ENCODE data around the gene ZNF750. TPM values are rescaled to one million over a fixed set of nuclear protein-coding genes. Genes with fewer than 3 reads are reported as not detected.

ZNF750 gene
- total RNA-seq, 3 donors from 2014 or later, result not detected

- Histone ChIP-seq H3K36me3 (ENCODE audit: low read depth) (no peaks in the 10 kb centered on the region), H3K4me1 (ENCODE audit: low read depth) (peaks cover 25% of the 10 kb centered on the region), H3K4me3 (no peak overlapping the region), H3K9me3 (no peaks in the 10 kb centered on the region)
- intact Hi-C loops (cut with DNase I, micrococcal nuclease), result no loop called here
- peak in 1 of 3 donors; percentile 56 for DNase-seq
- no peak for TF ChIP-seq CTCF (IDR thresholded peaks at IDR 0.05)
- ATAC-seq, result no peak
Observed at GRCh38 chr17:82884341-82884969, 44.6 kb upstream of the ZNF750 start.

- no peaks in the 10 kb centered on the region for H3K9me3 ChIP-seq
- ATAC-seq (no peak), DNase-seq (peak in 1 of 3 donors; percentile 55)
- peaks cover 15% of the 10 kb centered on the region for H3K4me1 ChIP-seq (ENCODE audit: low read depth)
- no peak overlapping the region for H3K4me3 ChIP-seq
- intact Hi-C loops (cut with DNase I, micrococcal nuclease), result no loop called here
- no peaks in the 10 kb centered on the region for H3K36me3 ChIP-seq (ENCODE audit: low read depth)
- no peak for TF ChIP-seq CTCF (IDR thresholded peaks at IDR 0.05)
Observed at GRCh38 chr17:82883419-82884031, 43.7 kb upstream of the ZNF750 start.

- Histone ChIP-seq H3K4me1 (ENCODE audit: low read depth) (peaks cover 14% of the 10 kb centered on the region), H3K36me3 (ENCODE audit: low read depth) (no peaks in the 10 kb centered on the region), H3K4me3 (no peak overlapping the region), H3K9me3 (no peaks in the 10 kb centered on the region)
- ATAC-seq (peak; percentile 93), DNase-seq (peak; percentile 84 to 90 (median 86))
- intact Hi-C loops (cut with DNase I, micrococcal nuclease), result no loop called here
- TF ChIP-seq CTCF (IDR thresholded peaks at IDR 0.05), result no peak
Observed at GRCh38 chr17:82882715-82883418, 43.0 kb upstream of the ZNF750 start.

- peak; percentile 45 for ATAC-seq
- DNase-seq, result peak; percentile 59 to 77 (median 64)
- intact Hi-C loops (cut with DNase I, micrococcal nuclease), result no loop called here
- Histone ChIP-seq H3K4me3 (no peak overlapping the region), H3K4me1 (ENCODE audit: low read depth) (peaks cover 14% of the 10 kb centered on the region), H3K9me3 (no peaks in the 10 kb centered on the region), H3K36me3 (ENCODE audit: low read depth) (no peaks in the 10 kb centered on the region)
- TF ChIP-seq CTCF (IDR thresholded peaks at IDR 0.05), result no peak
Observed at GRCh38 chr17:82881900-82882714, 42.3 kb upstream of the ZNF750 start.

GRCh38 chr17:82881324-82881823 lies 41.6 kb upstream of the ZNF750 start:
- TF ChIP-seq CTCF (IDR thresholded peaks at IDR 0.05), result no peak
- Histone ChIP-seq H3K4me1 (ENCODE audit: low read depth) (peaks cover 14% of the 10 kb centered on the region), H3K36me3 (ENCODE audit: low read depth) (no peaks in the 10 kb centered on the region), H3K9me3 (no peaks in the 10 kb centered on the region), H3K4me3 (no peak overlapping the region)
- intact Hi-C loops (cut with DNase I, micrococcal nuclease), result no loop called here
- DNase-seq, result peak in 1 of 3 donors; percentile 55
- ATAC-seq, result no peak

All from mucosa of descending colon (tissue), 3 donors.